Effector CD8-positive, alpha-beta T cell (primary cell): ENCODE results near the gene PPP2R5E.
"Not testable (repeated sequence)": the region's sequence is repeated elsewhere in the genome, so short reads cannot be mapped to it uniquely, and the experiment has no call there.

ENCODE experiments used
- DNase-seq: peaks from one replicate; lab custom pipeline; 2025; lab: John Stamatoyannopoulos, UW

PPP2R5E gene

GRCh38 chr14:63522511-63522910 is 20.7 kb downstream of the PPP2R5E start:
- not testable (repeated sequence) for DNase-seq

- DNase-seq: no peak
Measured at GRCh38 chr14:63517354-63517753, 25.8 kb downstream of the PPP2R5E start.

- no peak for DNase-seq
Measured at GRCh38 chr14:63515240-63515639, 27.9 kb downstream of the PPP2R5E start.

GRCh38 chr14:63513756-63514155 is 29.4 kb downstream of the PPP2R5E start:
- DNase-seq: no peak

GRCh38 chr14:63512861-63513260 is 30.3 kb downstream of the PPP2R5E start:
- DNase-seq: no peak

GRCh38 chr14:63510538-63510937 is 32.6 kb downstream of the PPP2R5E start:
- DNase-seq: no peak

- no peak for DNase-seq
Measured at GRCh38 chr14:63508033-63508432, 35.1 kb downstream of the PPP2R5E start.

- no peak for DNase-seq
Measured at GRCh38 chr14:63504648-63505047, 38.5 kb downstream of the PPP2R5E start.

GRCh38 chr14:63501429-63501828 is 41.7 kb downstream of the PPP2R5E start:
- no peak for DNase-seq

- no peak for DNase-seq
Measured at GRCh38 chr14:63499701-63500250, 43.4 kb downstream of the PPP2R5E start.

- no peak for DNase-seq
Measured at GRCh38 chr14:63496837-63497400, 46.3 kb downstream of the PPP2R5E start.

- no peak for DNase-seq
Measured at GRCh38 chr14:63493246-63493645, 49.9 kb downstream of the PPP2R5E start.

- no peak for DNase-seq
Measured at GRCh38 chr14:63492391-63492790, 50.8 kb downstream of the PPP2R5E start.

- no peak for DNase-seq
Measured at GRCh38 chr14:63487724-63488123, 55.5 kb downstream of the PPP2R5E start.

- no peak for DNase-seq
Measured at GRCh38 chr14:63486738-63487137, 56.4 kb downstream of the PPP2R5E start.

- no peak for DNase-seq
Measured at GRCh38 chr14:63483315-63483714, 59.9 kb downstream of the PPP2R5E start.

GRCh38 chr14:63480599-63480998 is 62.6 kb downstream of the PPP2R5E start:
- DNase-seq: no peak

- DNase-seq: no peak
Measured at GRCh38 chr14:63478437-63478852, 64.7 kb downstream of the PPP2R5E start.

- DNase-seq: no peak
Measured at GRCh38 chr14:63478010-63478409, 65.2 kb downstream of the PPP2R5E start.

- DNase-seq: no peak
Measured at GRCh38 chr14:63477556-63477955, 65.6 kb downstream of the PPP2R5E start.

GRCh38 chr14:63475761-63476160 is 67.4 kb downstream of the PPP2R5E start:
- no peak for DNase-seq

GRCh38 chr14:63474844-63475243 is 68.3 kb downstream of the PPP2R5E start:
- DNase-seq: no peak

GRCh38 chr14:63474111-63474510 is 69.1 kb downstream of the PPP2R5E start:
- no peak for DNase-seq
